Astrocyte (in vitro differentiated cells and primary cell): ENCODE measurements around the gene MAP4K4.

ENCODE experiments used
- CTCF ChIP-seq: IDR thresholded peaks from 2 replicates; pipeline ENCODE4 v1.5.1; 2011; ENCODE audit warnings: low read depth, mild to moderate bottlenecking, inconsistent platforms, low read length, moderate library complexity; ENCODE audit not compliant: insufficient read depth
- EZH2 ChIP-seq: IDR thresholded peaks from 2 replicates; pipeline ENCODE4 v1.6.1; 2012; ENCODE audit warnings: mild to moderate bottlenecking, low read length, inconsistent platforms; ENCODE audit not compliant: insufficient read depth

GRCh38 chr2:101696272-101697123 lies 1.0 kb upstream of the MAP4K4 start:
- no peak for TF ChIP-seq CTCF
- no peak for TF ChIP-seq EZH2
